ENCODE results near the gene MYO10. TPM values are rescaled to one million over a fixed set of nuclear protein-coding genes. Genes with fewer than 3 reads are reported as not detected.

Gene MYO10
- total RNA-seq, 1 experiment from 2014 or later, result 202 TPM

- BruUV-seq (replicated peaks), result no TSS peak
- DNase-seq (ENCODE audit: low spot score), result no peak
- H3K4me1 ChIP-seq (ENCODE audit: insufficient read depth, low read length, poor library complexity, severe bottlenecking), result peaks cover 75% of the 10 kb centered on the region
- H3K36me3 ChIP-seq (ENCODE audit: insufficient read depth, low read length, poor library complexity, severe bottlenecking), result no peaks in the 10 kb centered on the region
- TF ChIP-seq CTCF (conservative IDR thresholded peaks at IDR 0.05; ENCODE audit: low read depth, low read length), result no peak
- CTCF ChIA-PET, result no interaction called here
- H3K4me3 ChIP-seq (ENCODE audit: low read depth, low read length, poor library complexity, severe bottlenecking), result no peak overlapping the region
- intact Hi-C loops (cut with micrococcal nuclease; ENCODE audit: unreplicated experiment), result no loop called here
- no peaks in the 10 kb centered on the region for H3K27me3 ChIP-seq (replicated peaks; ENCODE audit: insufficient read depth, low read depth, low read length, poor library complexity)
- H3K27ac ChIP-seq (ENCODE audit: low read depth, low read length, poor library complexity, severe bottlenecking), result no peak overlapping the region
- POLR2A ChIA-PET (ENCODE audit: low non-redundant PET), result no interaction called here
- no peaks in the 10 kb centered on the region for H3K9me3 ChIP-seq (ENCODE audit: low read depth, low read length, poor library complexity, severe bottlenecking)
These were observed 36.9 kb downstream of the MYO10 start for GRCh38 chr5:16899171-16899570.

- Histone ChIP-seq H3K27ac (ENCODE audit: low read depth, low read length, poor library complexity, severe bottlenecking) (peak overlapping the region; percentile 52), H3K4me3 (ENCODE audit: low read depth, low read length, poor library complexity, severe bottlenecking) (no peak overlapping the region), H3K36me3 (ENCODE audit: insufficient read depth, low read length, poor library complexity, severe bottlenecking) (no peaks in the 10 kb centered on the region), H3K9me3 (ENCODE audit: low read depth, low read length, poor library complexity, severe bottlenecking) (no peaks in the 10 kb centered on the region), H3K4me1 (ENCODE audit: insufficient read depth, low read length, poor library complexity, severe bottlenecking) (peaks cover 77% of the 10 kb centered on the region), H3K27me3 (replicated peaks; ENCODE audit: insufficient read depth, low read depth, low read length, poor library complexity) (no peaks in the 10 kb centered on the region)
- intact Hi-C loops (cut with micrococcal nuclease; ENCODE audit: unreplicated experiment), result no loop called here
- BruUV-seq (replicated peaks), result no TSS peak
- ChIA-PET CTCF (interaction anchor here (0.5 kb wide), 1 partner anchor 9 kb away, joined by 4 read pairs; no protein-coding TSS in a partner anchor), POLR2A (ENCODE audit: low non-redundant PET) (no interaction called here)
- no peak for DNase-seq (ENCODE audit: low spot score)
- TF ChIP-seq EZH2 (IDR thresholded peaks at IDR 0.05; ENCODE audit: borderline replicate concordance, low read depth, low read length, poor library complexity, severe bottlenecking) (no peak), CTCF (conservative IDR thresholded peaks at IDR 0.05; ENCODE audit: low read depth, low read length) (no peak)
These were observed 38.3 kb downstream of the MYO10 start for GRCh38 chr5:16897800-16898199.

- intact Hi-C loops (cut with micrococcal nuclease; ENCODE audit: unreplicated experiment), result no loop called here
- peaks cover 82% of the 10 kb centered on the region for H3K4me1 ChIP-seq (ENCODE audit: insufficient read depth, low read length, poor library complexity, severe bottlenecking)
These were observed 38.8 kb downstream of the MYO10 start for GRCh38 chr5:16897284-16897704.

More at GRCh38 chr5:16897284-16897704, 38.8 kb downstream of the MYO10 start:
- CTCF ChIA-PET, result interaction anchor here (0.5 kb wide), 1 partner anchor 9 kb away, joined by 4 read pairs; no protein-coding TSS in a partner anchor
- Histone ChIP-seq H3K36me3 (ENCODE audit: insufficient read depth, low read length, poor library complexity, severe bottlenecking) (no peaks in the 10 kb centered on the region), H3K27me3 (replicated peaks; ENCODE audit: insufficient read depth, low read depth, low read length, poor library complexity) (no peaks in the 10 kb centered on the region), H3K27ac (ENCODE audit: low read depth, low read length, poor library complexity, severe bottlenecking) (peak overlapping the region; percentile 52), H3K9me3 (ENCODE audit: low read depth, low read length, poor library complexity, severe bottlenecking) (no peaks in the 10 kb centered on the region), H3K4me3 (ENCODE audit: low read depth, low read length, poor library complexity, severe bottlenecking) (no peak overlapping the region)
- POLR2A ChIA-PET (ENCODE audit: low non-redundant PET), result no interaction called here
- DNase-seq (ENCODE audit: low spot score), result no peak
- BruUV-seq (replicated peaks), result no TSS peak
- TF ChIP-seq CTCF (conservative IDR thresholded peaks at IDR 0.05; ENCODE audit: low read depth, low read length), result no peak
- TF ChIP-seq EZH2 (IDR thresholded peaks at IDR 0.05; ENCODE audit: borderline replicate concordance, low read depth, low read length, poor library complexity, severe bottlenecking), result no peak

Measured in A673 (cell line).